HPDE6-E6E7 (cell line): Measurements from ENCODE around the gene INMT.
A peak's percentile ranks its signal among the peaks of the same experiment; 100 is the strongest.

Experiments used
- DNase-seq: peaks from one replicate; pipeline ENCODE4 v3.0.0; 2011; ENCODE audit warnings: missing footprints; ENCODE audit errors: extremely low spot score

Gene INMT

DNA sequence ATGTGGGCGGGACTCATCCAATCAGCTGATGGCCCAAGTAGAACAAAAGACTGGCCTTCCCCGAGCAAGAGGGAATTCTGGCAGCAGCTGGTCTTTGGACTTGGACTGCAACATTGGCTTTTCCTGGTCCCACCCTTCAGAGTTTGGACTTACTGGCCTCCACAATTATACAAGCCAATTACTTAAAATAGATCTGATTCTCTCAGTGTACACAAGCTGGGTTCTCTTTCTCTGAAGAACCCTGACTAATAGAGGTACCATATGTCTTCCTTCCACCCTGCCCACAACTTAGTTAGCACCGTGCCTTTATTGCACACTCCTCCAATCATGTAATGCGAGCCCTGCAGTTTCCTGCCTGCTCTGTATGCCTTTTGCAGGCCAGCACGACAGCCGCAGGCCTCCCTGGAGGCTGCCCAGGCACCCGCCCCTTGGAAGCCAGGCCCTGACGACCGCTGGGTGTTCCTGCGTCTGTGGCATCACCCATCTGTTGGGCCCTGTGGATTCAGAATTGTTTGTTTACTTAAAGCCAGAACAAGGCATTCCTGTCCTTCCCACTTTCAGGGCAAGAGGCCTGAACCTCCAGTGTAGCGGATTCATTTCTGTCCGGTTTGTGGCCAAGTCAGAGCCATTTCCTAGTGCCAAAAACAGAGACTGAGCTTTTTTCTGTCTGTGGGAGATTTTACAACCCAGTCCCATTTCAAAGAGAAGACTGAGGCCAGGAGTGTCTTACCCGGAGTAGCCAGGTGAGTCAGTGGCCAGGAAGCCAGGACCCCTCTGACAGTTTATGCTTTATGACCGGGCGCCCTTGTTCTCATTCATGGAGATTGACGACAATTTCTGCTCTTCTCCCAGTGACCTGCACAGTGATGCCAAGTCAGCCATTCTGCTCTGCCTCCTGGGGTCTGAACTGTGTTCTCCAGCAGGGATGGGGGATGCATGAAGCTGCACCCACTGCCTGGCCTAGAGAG is 968 bp upstream of the INMT start:
- DNase-seq = no peak

GRCh38 chr7:30752484-30752883 is 549 bp downstream of the INMT start:
- DNase-seq = no peak

GRCh38 chr7:30752979-30753378 is 1.0 kb downstream of the INMT start:
- DNase-seq = no peak

- no peak for DNase-seq
Observed at GRCh38 chr7:30754315-30754877, 2.5 kb downstream of the INMT start.

DNA sequence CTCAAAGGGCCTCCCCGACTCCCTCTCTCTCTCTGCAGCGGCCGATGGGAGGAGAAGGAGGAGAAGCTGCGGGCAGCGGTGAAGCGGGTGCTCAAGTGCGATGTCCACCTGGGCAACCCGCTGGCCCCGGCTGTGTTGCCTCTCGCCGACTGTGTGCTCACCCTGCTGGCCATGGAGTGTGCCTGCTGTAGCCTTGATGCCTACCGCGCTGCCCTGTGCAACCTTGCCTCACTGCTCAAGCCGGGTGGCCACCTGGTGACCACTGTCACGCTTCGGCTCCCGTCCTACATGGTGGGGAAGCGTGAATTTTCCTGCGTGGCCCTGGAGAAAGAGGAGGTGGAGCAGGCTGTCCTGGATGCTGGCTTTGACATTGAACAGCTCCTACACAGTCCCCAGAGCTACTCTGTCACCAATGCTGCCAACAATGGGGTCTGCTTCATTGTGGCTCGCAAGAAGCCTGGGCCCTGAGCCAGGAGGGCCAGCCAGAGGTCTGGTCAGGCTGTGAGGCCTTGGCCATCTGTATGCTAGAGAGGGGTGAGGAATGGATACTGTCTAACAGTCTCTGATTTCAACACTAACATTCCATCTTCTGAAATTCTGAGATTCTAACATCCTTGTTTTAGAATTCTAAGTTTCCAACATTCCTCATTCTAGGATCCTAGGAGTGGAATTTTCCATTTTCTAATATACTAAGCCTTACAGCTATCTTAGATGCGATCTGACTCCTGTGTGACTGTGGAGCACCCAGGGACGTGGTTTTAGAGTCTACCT is 3.6 kb downstream of the INMT start:
- DNase-seq = no peak

DNA sequence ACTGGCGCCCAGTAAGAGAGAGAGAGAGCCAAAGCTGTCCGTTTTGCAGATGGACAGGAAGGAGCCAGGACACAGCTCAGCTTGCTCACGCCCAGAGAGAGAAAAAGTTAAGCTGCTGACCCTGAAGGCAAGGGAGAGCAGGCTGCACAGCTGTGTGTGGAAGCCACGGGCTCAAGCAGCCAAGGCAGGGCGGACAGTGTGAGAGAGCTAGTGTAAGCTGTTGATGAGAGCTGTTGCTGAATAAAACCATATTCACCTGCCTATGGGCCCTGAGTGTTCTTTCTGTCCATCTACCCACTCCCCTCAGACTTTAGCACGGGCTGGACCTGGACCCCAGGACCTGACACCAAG is 5.4 kb downstream of the INMT start:
- DNase-seq = no peak

- no peak for DNase-seq
Observed at GRCh38 chr7:30760514-30761213, 8.7 kb downstream of the INMT start.

DNA sequence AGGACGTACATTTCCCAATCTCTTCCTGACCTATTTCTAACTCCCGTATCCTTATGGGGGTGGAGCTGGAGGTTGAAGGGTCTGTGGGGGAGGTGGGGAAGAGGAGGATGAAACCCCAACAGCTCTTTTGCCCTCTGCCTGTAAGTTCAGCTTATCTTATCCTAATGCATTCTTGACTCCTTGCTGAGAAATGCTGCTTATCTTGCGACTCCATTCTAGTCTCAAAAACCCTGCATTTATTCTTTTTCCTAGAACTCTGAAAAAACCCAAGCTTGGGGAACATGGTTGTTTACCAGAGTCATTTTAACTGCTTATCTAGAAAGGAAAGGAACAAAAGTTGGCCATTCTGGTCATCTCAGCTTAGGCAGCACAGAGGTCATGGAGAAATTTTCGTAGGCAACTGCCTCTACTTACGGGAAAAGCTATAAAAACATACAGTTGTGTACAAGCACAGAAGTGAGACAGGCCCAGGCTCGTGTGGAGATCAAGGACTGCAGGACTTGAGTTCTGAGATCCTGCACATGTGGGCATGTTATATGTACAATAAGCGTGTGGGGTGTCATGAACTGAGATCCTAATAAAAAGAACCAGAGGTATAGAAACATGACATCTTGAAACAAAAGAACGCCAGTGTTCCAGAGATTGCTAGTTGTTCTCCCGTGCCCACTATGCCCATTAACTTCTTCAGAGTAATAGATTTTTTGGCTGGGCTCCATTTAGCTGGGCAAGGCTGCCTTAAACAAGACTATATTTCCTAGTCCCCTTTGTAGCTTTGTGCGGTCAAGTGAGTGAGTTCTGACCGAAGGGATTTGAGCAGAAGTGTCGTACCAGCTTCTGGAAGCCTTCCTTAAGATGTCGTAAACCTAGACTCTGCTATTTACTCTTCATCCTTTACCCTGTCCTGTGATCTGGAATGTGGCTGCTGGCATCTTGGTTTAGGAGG is 9.6 kb downstream of the INMT start:
- no peak for DNase-seq

DNA sequence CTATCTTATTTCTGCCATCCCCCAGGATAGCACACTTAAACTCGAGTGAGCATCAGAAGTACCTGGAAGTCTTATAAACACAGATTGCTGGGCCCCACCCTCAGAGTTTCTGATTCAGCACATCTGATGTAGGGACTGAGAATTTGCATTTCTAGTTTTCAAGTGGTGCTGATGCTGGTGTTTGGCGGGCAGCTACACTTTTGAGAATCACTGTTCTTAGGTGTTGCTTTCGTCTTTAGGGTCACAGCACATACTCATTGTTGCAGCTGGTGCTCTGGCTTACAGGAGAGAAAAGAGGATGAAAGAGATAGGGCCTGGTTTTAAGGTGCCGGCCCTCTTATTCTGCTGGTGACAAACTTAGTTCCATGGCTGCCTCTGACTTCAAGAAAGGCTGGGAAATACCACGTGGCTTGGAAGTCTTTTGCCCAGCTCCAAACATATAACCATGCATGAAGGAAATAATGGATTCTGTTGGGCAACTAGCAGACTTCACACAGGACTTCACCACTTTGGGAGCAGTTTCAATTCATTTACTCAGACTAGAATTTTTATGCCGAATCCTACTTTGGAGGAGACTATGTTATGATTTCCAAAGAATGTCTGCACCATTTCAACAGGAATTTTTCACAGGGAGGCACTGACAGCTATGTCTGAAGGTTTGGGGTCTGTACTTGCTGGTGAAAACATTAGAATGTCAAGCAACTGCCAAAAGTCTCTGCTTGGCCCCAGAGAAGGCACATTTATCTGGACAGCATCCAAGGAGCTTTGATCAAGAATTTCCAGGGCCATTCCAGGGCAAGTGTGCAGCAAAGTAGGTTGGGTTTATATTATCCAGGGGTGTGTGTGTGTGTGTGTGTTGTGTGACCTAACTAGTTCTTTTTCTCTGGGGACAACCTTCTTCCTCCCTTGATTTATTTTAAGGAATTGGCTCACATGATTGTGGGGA is 12.4 kb downstream of the INMT start:
- DNase-seq = no peak

GRCh38 chr7:30765408-30765807 is 13.5 kb downstream of the INMT start:
- no peak for DNase-seq

DNA sequence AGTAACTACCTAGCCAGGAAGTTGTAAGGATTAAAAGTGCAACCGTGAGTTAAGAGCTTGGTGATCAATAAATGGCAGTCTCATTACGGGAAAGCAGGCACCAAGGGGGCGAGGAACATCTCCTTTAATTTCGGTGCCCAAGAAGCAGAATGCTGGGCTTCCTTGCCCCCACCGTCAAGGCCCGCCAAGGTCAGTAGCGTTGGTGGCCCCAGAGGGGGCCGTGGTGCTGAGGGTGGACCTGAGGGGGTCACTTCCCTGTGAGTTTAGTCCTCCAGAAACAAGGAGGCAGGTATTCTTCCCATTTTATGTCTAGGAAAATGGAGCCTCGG is 18.9 kb downstream of the INMT start:
- no peak for DNase-seq

DNA sequence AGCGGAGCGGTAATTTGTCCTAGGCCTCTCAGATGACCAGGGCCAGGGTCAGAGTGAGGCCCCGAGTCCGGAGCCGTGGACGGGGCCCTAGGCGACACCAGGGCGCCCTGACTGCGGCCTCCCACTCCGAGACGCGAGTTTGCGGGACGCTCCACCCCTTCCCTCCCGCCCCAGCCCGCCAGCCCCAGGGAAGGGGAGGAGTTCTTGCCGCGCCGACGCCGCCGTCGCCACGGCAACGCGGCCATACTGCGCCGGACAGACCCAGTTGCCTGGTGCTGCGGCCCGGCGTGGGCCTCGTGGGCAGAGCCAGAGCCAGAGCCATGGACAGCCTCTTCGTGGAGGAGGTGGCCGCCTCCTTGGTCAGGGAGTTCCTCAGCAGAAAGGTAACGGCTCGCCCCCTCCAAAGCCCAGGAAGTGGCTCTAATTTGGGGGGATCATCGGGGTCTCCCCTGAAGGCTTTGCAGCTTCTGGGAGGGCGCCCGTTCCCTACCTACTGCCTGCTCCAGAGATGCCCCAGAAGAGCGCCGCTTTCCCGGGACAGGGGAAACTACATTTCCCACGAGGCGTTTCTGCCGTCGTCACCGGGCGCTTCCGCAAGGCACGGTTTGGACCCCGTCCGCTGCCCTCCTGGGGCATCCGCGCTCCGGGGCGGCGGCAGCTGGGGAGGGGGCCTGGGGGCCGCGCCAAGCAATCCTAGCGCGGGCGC is 19.4 kb downstream of the INMT start, which contains the start of gene MINDY4:
MINDY4 (plus strand) TSS at position 244 of the 706 bp plus-strand sequence; CDS start at position 321, 77 bp downstream.
- DNase-seq = peak; percentile 53

GRCh38 chr7:30771880-30772425 is 20.0 kb downstream of the INMT start:
- DNase-seq = no peak

- no peak for DNase-seq
Observed at GRCh38 chr7:30772984-30773383, 21.0 kb downstream of the INMT start.

GRCh38 chr7:30775992-30776391 is 24.1 kb downstream of the INMT start:
- no peak for DNase-seq

DNA sequence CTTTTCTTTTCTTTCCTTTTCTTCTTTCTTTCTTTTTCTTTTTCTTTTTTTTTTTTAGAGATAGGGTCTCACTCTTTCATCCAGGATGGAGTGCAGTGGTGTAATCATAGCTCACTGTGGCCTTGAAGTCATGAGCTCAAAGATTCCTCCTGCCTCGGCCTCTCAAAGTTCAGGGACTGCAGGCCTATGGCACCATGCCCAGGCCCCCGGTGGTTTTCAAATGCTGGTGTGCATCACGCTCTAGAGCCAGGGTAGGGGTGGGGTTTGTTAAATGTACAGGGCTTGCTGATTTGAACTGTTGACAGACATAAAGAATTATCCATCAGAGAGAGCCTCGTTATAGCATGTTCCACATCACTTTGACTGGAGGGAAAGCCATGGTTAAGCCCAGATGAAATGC is 25.0 kb downstream of the INMT start:
- DNase-seq = no peak

DNA sequence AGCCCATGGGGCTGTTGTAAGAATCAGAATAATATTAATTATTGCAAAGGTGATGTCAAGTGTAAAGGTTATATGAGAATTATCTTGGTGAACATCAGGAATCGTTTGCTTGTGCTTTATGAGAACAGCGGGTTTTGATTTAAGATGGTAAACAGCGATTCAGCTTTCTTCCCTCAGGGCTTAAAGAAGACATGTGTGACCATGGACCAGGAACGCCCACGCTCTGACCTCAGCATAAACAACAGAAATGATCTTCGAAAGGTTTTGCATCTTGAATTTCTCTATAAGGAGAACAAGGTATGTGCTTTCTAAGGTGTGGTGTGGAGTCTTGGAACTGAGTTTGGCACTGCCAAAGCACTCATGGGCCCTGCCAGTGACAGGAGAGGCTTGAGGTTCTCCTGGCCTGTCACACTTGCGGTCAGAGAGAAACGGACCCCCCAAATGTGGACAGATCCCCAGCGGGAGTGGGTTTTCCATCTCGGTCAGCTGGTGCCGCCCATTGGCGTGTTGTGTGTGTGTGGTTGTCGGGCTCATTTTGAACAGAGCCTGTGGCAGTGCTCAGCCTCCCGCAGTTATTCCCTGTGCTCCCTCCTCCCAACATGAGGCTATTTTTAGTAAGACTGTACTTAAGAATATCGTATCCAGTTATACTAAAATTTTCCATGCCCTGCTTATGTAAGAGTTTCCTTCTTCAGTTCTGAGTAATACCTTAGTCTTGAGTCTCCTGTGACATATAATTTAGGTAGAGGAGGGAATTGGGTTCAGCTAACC is 26.5 kb downstream of the INMT start:
- no peak for DNase-seq

GRCh38 chr7:30779574-30779973 is 27.6 kb downstream of the INMT start:
- DNase-seq = no peak
